Measurements from ENCODE around the gene BMS1. TPM values are rescaled to one million over a fixed set of nuclear protein-coding genes. Genes with fewer than 3 reads are reported as not detected.
A peak's percentile ranks its signal among the peaks of the same experiment; 100 is the strongest.

The BMS1 gene
- total RNA-seq, 1 experiment from 2014 or later: 28.1 TPM

DNA sequence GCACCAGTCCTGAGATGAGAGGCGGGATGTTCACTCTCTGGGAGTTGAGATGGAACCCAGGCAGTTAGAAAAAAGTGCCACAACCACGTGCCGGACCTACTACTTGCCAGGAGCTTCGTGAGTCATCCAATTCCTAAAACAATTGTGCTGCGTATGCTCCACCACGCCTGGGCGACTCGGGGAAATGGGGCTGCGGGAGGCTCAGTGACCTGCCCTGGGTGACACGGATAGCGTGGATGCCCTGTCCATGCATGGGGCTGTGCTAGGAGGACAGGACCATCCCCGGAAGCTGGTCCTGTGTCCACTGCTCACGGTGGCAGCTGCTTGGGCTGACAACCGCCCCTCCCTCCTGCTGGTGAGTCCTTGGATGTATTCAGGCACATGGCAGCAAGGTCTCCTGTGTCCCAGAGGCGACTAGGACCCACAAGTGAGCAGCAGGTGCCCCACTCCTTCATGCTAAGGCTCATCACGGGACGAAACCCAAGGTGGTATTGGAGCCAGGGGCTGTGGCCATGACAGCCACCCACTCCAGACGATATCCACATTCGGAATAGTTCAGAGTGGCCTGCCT, 90.4 kb downstream of the BMS1 start:
- no peak for TF ChIP-seq CTCF (IDR thresholded peaks at IDR 0.05; ENCODE audit: unreplicated experiment)
- CTCF ChIA-PET: no interaction called here
- H3K27me3 Mint-ChIP-seq (ENCODE audit: insufficient read depth, unreplicated experiment): no peaks in the 10 kb centered on the region
- no peaks in the 10 kb centered on the region for H3K4me1 Mint-ChIP-seq (ENCODE audit: insufficient read depth, unreplicated experiment)
- intact Hi-C loops (cut with micrococcal nuclease): no loop called here
- H3K36me3 Mint-ChIP-seq (ENCODE audit: insufficient read depth, unreplicated experiment): no peaks in the 10 kb centered on the region
- DNase-seq (ENCODE audit: unreplicated experiment): peak; percentile 7
- no peaks in the 10 kb centered on the region for H3K9me3 Mint-ChIP-seq (ENCODE audit: unreplicated experiment)
- POLR2A ChIA-PET: no interaction called here
- BruUV-seq (replicated peaks): no TSS peak
- H3K4me3 Mint-ChIP-seq (ENCODE audit: unreplicated experiment): no peak overlapping the region
- no peak overlapping the region for H3K27ac Mint-ChIP-seq (ENCODE audit: low read depth, unreplicated experiment)

GRCh38 chr10:42874713-42875387, 92.3 kb downstream of the BMS1 start:
- ChIA-PET POLR2A (no interaction called here), CTCF (interaction anchor here (1.1 kb wide), 1 partner anchor 230 kb away, joined by 3 read pairs; no protein-coding TSS in a partner anchor)
- Mint-ChIP-seq H3K9me3 (ENCODE audit: unreplicated experiment) (peaks cover 2% of the 10 kb centered on the region), H3K4me1 (ENCODE audit: insufficient read depth, unreplicated experiment) (no peaks in the 10 kb centered on the region), H3K4me3 (ENCODE audit: unreplicated experiment) (no peak overlapping the region), H3K27me3 (ENCODE audit: insufficient read depth, unreplicated experiment) (no peaks in the 10 kb centered on the region), H3K27ac (ENCODE audit: low read depth, unreplicated experiment) (no peak overlapping the region), H3K36me3 (ENCODE audit: insufficient read depth, unreplicated experiment) (no peaks in the 10 kb centered on the region)
- no peak for TF ChIP-seq CTCF (IDR thresholded peaks at IDR 0.05; ENCODE audit: unreplicated experiment)
- no peak for DNase-seq (ENCODE audit: unreplicated experiment)
- no TSS peak for BruUV-seq (replicated peaks)
- intact Hi-C loops (cut with micrococcal nuclease): no loop called here

GRCh38 chr10:42875388-42875755, 92.8 kb downstream of the BMS1 start:
- no peaks in the 10 kb centered on the region for H3K36me3 Mint-ChIP-seq (ENCODE audit: insufficient read depth, unreplicated experiment)
- ChIA-PET POLR2A (no interaction called here), CTCF (interaction anchor here (1.1 kb wide), 1 partner anchor 230 kb away, joined by 3 read pairs; no protein-coding TSS in a partner anchor)
- H3K4me1 Mint-ChIP-seq (ENCODE audit: insufficient read depth, unreplicated experiment): no peaks in the 10 kb centered on the region
- no peak overlapping the region for H3K27ac Mint-ChIP-seq (ENCODE audit: low read depth, unreplicated experiment)
- no TSS peak for BruUV-seq (replicated peaks)
- no peaks in the 10 kb centered on the region for H3K27me3 Mint-ChIP-seq (ENCODE audit: insufficient read depth, unreplicated experiment)
- no peak for DNase-seq (ENCODE audit: unreplicated experiment)
- no peak overlapping the region for H3K4me3 Mint-ChIP-seq (ENCODE audit: unreplicated experiment)
- TF ChIP-seq CTCF (IDR thresholded peaks at IDR 0.05; ENCODE audit: unreplicated experiment): no peak
- intact Hi-C loops (cut with micrococcal nuclease): no loop called here
- peaks cover 7% of the 10 kb centered on the region for H3K9me3 Mint-ChIP-seq (ENCODE audit: unreplicated experiment)

DNA sequence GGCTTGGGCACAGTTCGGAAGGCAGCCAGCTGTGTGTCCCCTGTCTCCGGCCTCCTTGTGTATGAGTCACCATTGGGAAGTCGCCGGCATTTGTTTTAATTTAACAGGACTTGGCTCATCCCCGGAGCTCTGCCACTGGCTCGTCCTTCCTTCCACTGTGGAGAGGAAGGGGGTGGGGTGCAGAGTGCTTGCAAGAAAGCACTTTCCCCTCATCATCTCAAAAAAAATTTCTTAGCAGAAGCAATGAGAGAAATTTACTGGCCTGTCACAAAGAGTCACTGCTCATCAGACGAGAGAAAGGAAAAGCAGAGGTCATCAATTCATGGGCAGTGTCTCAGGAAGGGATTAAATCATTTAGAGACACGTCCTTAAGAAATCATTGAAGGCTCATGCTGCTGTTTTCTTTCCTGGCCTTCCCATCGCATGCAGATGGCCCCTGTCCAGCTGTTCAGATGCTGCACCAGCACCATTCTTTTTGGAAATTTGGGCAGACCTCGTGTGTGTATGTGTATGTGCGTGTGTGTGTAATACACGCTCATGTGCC, 93.3 kb downstream of the BMS1 start:
- no peaks in the 10 kb centered on the region for H3K36me3 Mint-ChIP-seq (ENCODE audit: insufficient read depth, unreplicated experiment)
- BruUV-seq (replicated peaks): no TSS peak
- ChIA-PET CTCF (interaction anchor here (1.1 kb wide), 1 partner anchor 229 kb away, joined by 3 read pairs; no protein-coding TSS in a partner anchor), POLR2A (no interaction called here)
- H3K9me3 Mint-ChIP-seq (ENCODE audit: unreplicated experiment): peaks cover 8% of the 10 kb centered on the region
- no peaks in the 10 kb centered on the region for H3K27me3 Mint-ChIP-seq (ENCODE audit: insufficient read depth, unreplicated experiment)
- H3K27ac Mint-ChIP-seq (ENCODE audit: low read depth, unreplicated experiment): no peak overlapping the region
- no peaks in the 10 kb centered on the region for H3K4me1 Mint-ChIP-seq (ENCODE audit: insufficient read depth, unreplicated experiment)
- intact Hi-C loops (cut with micrococcal nuclease): no loop called here
- TF ChIP-seq CTCF (IDR thresholded peaks at IDR 0.05; ENCODE audit: unreplicated experiment): no peak
- DNase-seq (ENCODE audit: unreplicated experiment): no peak
- H3K4me3 Mint-ChIP-seq (ENCODE audit: unreplicated experiment): no peak overlapping the region
